K562 (cell line): ENCODE data around the gene ELAVL3. TPM values are rescaled to one million over a fixed set of nuclear protein-coding genes. Genes with fewer than 3 reads are reported as not detected.
"Not testable (repeated sequence)": the region's sequence is repeated elsewhere in the genome, so short reads cannot be mapped to it uniquely, and the experiment has no call there.

Experiments used
- ATAC-seq: fragments of 200-7000 bp; cut with Tn5 transposase; 3 replicates; pipeline ENCODE4 v1.9.1; 2020; ENCODE audit warnings: moderate library complexity
- BruUV-seq: library from RNA; stranded (reverse); fragments of 400-500 nt; replicated peaks from 2 replicates; lab custom pipeline; 2021; lab: Mats Ljungman, UMichigan
- CTCF ChIA-PET: fragments of 300-600 bp; formaldehyde crosslinking; extraction: SDS; loops from one replicate; lab custom pipeline; 2021; ENCODE audit warnings: low intra/inter-chr PET ratio; lab: Yijun Ruan, JAX
- POLR2A ChIA-PET: fragments of 300-600, 350-650 bp; sonication (Branson Sonifier 250); formaldehyde crosslinking; extraction: SDS; loops from one replicate; lab custom pipeline; 2021; ENCODE audit warnings: antibody characterized with exemption, inconsistent platforms; lab: Yijun Ruan, JAX
- DNase-seq, 4 experiments: peaks; one replicate each; pipeline versions ENCODE4 v3.0.0 to v3.0.0-alpha.2; 2011 to 2018; ENCODE audit warnings: low spot score in 3 of 4, mixed read lengths in 3 of 4; ENCODE audit errors: extremely low read depth in 1 of 4
- FAIRE-seq: peaks from 2 replicates; lab custom pipeline; 2011; peaks lifted over from hg19 to GRCh38; lab: Jason Lieb, UNC
- H2AFZ ChIP-seq: 2 replicates; pipeline ENCODE4 v1.6.0; 2011; ENCODE audit warnings: low read depth, low read length, control low read depth, inconsistent platforms
- H3K27ac ChIP-seq: fragments of 200-600 bp; 3 replicates; pipeline ENCODE4 v1.8.0; 2011; ENCODE audit warnings: low read depth, mild to moderate bottlenecking, control low read depth, inconsistent platforms, low read length, moderate library complexity, mixed read lengths; ENCODE audit errors: extremely low read depth
- H3K27me3 ChIP-seq, 2 experiments: fragments of 300-600 bp in 1 of 2; 2 replicates in 1 of 2; 3 replicates in 1 of 2; pipeline versions ENCODE4 v1.6.0 to v1.8.0; 2011; ENCODE audit warnings: inconsistent platforms in 2 of 2, low read length in 2 of 2, mild to moderate bottlenecking in 1 of 2, mixed read lengths in 1 of 2, moderate library complexity in 1 of 2; ENCODE audit not compliant: control insufficient read depth in 2 of 2, insufficient read depth in 2 of 2
- H3K36me3 ChIP-seq: fragments of 300-600 bp; 3 replicates; pipeline ENCODE4 v1.8.0; 2011; ENCODE audit warnings: mild to moderate bottlenecking, low read length, inconsistent platforms; ENCODE audit not compliant: control insufficient read depth, insufficient read depth
- H3K4me1 ChIP-seq, 2 experiments: fragments of 200-600 bp in 1 of 2; replicated peaks in 1 of 2; 2 replicates in 1 of 2; 3 replicates in 1 of 2; pipeline versions ENCODE4 v1.5.1 to v1.8.0; 2011; ENCODE audit warnings: inconsistent platforms in 2 of 2, low read length in 2 of 2, mild to moderate bottlenecking in 1 of 2, mixed read lengths in 1 of 2, moderate library complexity in 1 of 2; ENCODE audit not compliant: control insufficient read depth in 2 of 2, insufficient read depth in 2 of 2
- H3K4me2 ChIP-seq: 2 replicates; pipeline ENCODE4 v1.6.1; 2011; ENCODE audit warnings: low read length, control low read depth, inconsistent platforms, mixed read lengths; ENCODE audit not compliant: insufficient read depth
- H3K4me3 ChIP-seq: fragments of 200-600 bp; sonication (generic), shearing (Covaris generic); 2 replicates; pipeline ENCODE4 v1.5.1; 2016; ENCODE audit warnings: control low read depth, inconsistent platforms
- H3K79me2 ChIP-seq: fragments of 200-600 bp; 3 replicates; pipeline ENCODE4 v1.8.0; 2011; ENCODE audit warnings: low read length, inconsistent platforms; ENCODE audit not compliant: control insufficient read depth, insufficient read depth
- H3K9ac ChIP-seq, 2 experiments: 2 replicates each; pipeline versions ENCODE4 v1.6.0 to v1.6.1; 2011; ENCODE audit warnings: low read depth in 2 of 2, low read length in 2 of 2, control low read depth in 1 of 2, inconsistent platforms in 1 of 2, mild to moderate bottlenecking in 1 of 2, mixed read lengths in 1 of 2; ENCODE audit not compliant: insufficient read depth in 1 of 2
- H3K9me1 ChIP-seq: one replicate; pipeline ENCODE4 v1.6.0; 2011; ENCODE audit warnings: inconsistent platforms, mild to moderate bottlenecking, low read length, moderate library complexity; ENCODE audit not compliant: control insufficient read depth, insufficient read depth
- H3K9me3 ChIP-seq: replicated peaks from 2 replicates; pipeline ENCODE4 v1.5.1; 2011; ENCODE audit warnings: low read depth, low read length, inconsistent platforms; ENCODE audit not compliant: control insufficient read depth, insufficient read depth
- H4K20me1 ChIP-seq: replicated peaks from 2 replicates; pipeline ENCODE4 v1.6.1; 2011; ENCODE audit warnings: low read length, inconsistent platforms, mixed read lengths; ENCODE audit not compliant: control insufficient read depth, insufficient read depth
- BCOR ChIP-seq: fragments of 450-650 bp; IDR thresholded peaks from 2 replicates; pipeline ENCODE4 v1.6.1; 2016
- EZH2 ChIP-seq: IDR thresholded peaks from 2 replicates; pipeline ENCODE4 v1.6.1; 2012; ENCODE audit warnings: low read depth, mild to moderate bottlenecking, inconsistent platforms, low read length, borderline replicate concordance
- MAX ChIP-seq: sonication (generic); formaldehyde crosslinking; IDR thresholded peaks from 2 replicates; pipeline ENCODE4 v1.9.0; 2022; ENCODE audit warnings: mild to moderate bottlenecking, missing genetic modification reagents
- RAD21 ChIP-seq, 2 experiments: fragments of 250-450 bp in 1 of 2; fragments of 450-650 bp in 1 of 2; sonication (Bioruptor Pico) in 1 of 2; formaldehyde crosslinking in 1 of 2; IDR thresholded peaks in 1 of 2; conservative IDR thresholded peaks in 1 of 2; 2 replicates each; pipeline versions ENCODE4 v1.4.0 to v1.8.0; 2020 to 2022; ENCODE audit warnings: mild to moderate bottlenecking in 2 of 2, moderate library complexity in 1 of 2
- TEAD1 ChIP-seq, 2 experiments: fragments of 450-650 bp in 1 of 2; sonication (generic) in 1 of 2; formaldehyde crosslinking; IDR thresholded peaks; 2 replicates each; pipeline versions ENCODE4 v1.4.0 to v1.8.0; 2020 to 2022; ENCODE audit warnings: mild to moderate bottlenecking in 2 of 2, missing genetic modification reagents in 1 of 2
- ZNF121 ChIP-seq: sonication (generic); formaldehyde crosslinking; conservative IDR thresholded peaks from 2 replicates; pipeline ENCODE4 v1.8.0; 2022; ENCODE audit warnings: missing genetic modification reagents
- ZNF384 ChIP-seq: IDR thresholded peaks from 2 replicates; pipeline ENCODE4 v1.6.1; 2012; ENCODE audit warnings: low read depth, low read length, improper control_type of control experiment
- WGBS: fragments of 100-300 bp; shearing (Covaris generic); methylation state at CpG from one replicate; pipeline ENCODE4 v1.1.6; 2016; ENCODE audit warnings: low coverage, mixed read lengths; ENCODE audit not compliant: insufficient coverage; ENCODE audit errors: missing lambda C conversion rate; 5-methylcytosine and 5-hydroxymethylcytosine counted together
- in situ Hi-C: fragments of 300-500 bp; cut with MboI; formaldehyde crosslinking; loops from 4 replicates; pipeline ENCODE4 v1.15.0; 2018; ENCODE audit warnings: inconsistent platforms, mixed read lengths
- intact Hi-C: fragments of 100-400 bp; cut with micrococcal nuclease; formaldehyde crosslinking; loops from 2 replicates; pipeline ENCODE4 v1.14.2; 2022
- polyA plus RNA-seq, 8 experiments: library from polyadenylated mRNA; depleted of rRNA in 4 of 8; stranded (reverse) in 5 of 8; unstranded in 3 of 8; fragments of >200 nt; fragmentation: Nextera tagmentation in 2 of 8; fragmentation: Illumina TruSeq in 1 of 8; extraction: Ambion mirVana in 2 of 8; extraction: Trizol in 1 of 8; gene quantifications; 2 replicates each; pipeline versions ENCODE4 v1.2.1 to v1.2.3, GENCODE V29; 2011 to 2014; ENCODE audit warnings: inconsistent platforms in 1 of 8, missing spikeins in 1 of 8
- total RNA-seq, 7 experiments: library from RNA; depleted of rRNA in 6 of 7; stranded (reverse); fragments of >200 nt in 6 of 7; fragmentation: Illumina TruSeq in 2 of 7; extraction: Trizol in 2 of 7; gene quantifications; 2 replicates each; pipeline versions ENCODE4 v1.2.1 to v1.2.3, GENCODE V29; 2011 to 2021; ENCODE audit warnings: low replicate concordance in 1 of 7
- TF ChIP-seq, protein P1 (sequence below): fragments of 250-450 bp; sonication (Bioruptor Pico); IDR thresholded peaks from 2 replicates; pipeline ENCODE4 v1.8.0; 2022; ENCODE audit warnings: inconsistent platforms, mild to moderate bottlenecking, moderate library complexity, borderline replicate concordance
- TF ChIP-seq, protein P2 (sequence below): fragments of 200-800 bp; sonication (Bioruptor generic); IDR thresholded peaks from 2 replicates; pipeline ENCODE4 v1.6.1; 2017; ENCODE audit warnings: missing genetic modification characterization, missing compliant biosample characterization

The ELAVL3 gene
- total and polyA plus RNA-seq, 9 of the 15 experiments (the other 6 are each of a cell fraction or from before 2014, with no cell fraction given), result not detected

GRCh38 chr19:11455233-11455554, 25.7 kb downstream of the ELAVL3 start:
- H3K36me3 ChIP-seq, H3K4me2 ChIP-seq, H3K4me3 ChIP-seq, ATAC-seq, H3K79me2 ChIP-seq, H3K9me3 ChIP-seq, H2AFZ ChIP-seq, BruUV-seq, intact Hi-C loops, H3K27me3 ChIP-seq, H4K20me1 ChIP-seq, POLR2A ChIA-PET, FAIRE-seq, H3K9me1 ChIP-seq, DNase-seq, H3K27ac ChIP-seq, in situ Hi-C loops, H3K9ac ChIP-seq: not testable (repeated sequence)
- CTCF ChIA-PET, result interaction anchor here (0.6 kb wide), 1 partner anchor 49 kb away, joined by 4 read pairs; no protein-coding TSS in a partner anchor
- H3K4me1 ChIP-seq, result peaks cover 0 to 47% of the 10 kb centered on the region in 2 experiments; a peak in 3 of 5 replicates
- whole genome bisulfite sequencing, result 28% methylated on average over 6 of the region's 9 CpGs
- TF ChIP-seq BCOR, result 0 out of 2 replicates have a peak, but pooled peaks have one; percentile 31
- TF ChIP-seq ZNF121 (CRISPR knock-in tag), result peak; percentile 80

GRCh38 chr19:11453468-11454341, 27.1 kb downstream of the ELAVL3 start:
- Histone ChIP-seq H3K36me3 (peaks cover 20% of the 10 kb centered on the region; the same call in 1 of the 3 replicates), H3K4me2 (no peak overlapping the region), H3K4me1 (peaks cover 0 to 53% of the 10 kb centered on the region in 2 experiments; a peak in 3 of 5 replicates), H3K9ac (peak overlapping the region in 1 of 2 experiments; percentile 61; a peak in 1 of 4 replicates), H3K9me3 (no peaks in the 10 kb centered on the region), H4K20me1 (0 out of 2 replicates have a peak, but pooled peaks cover 4% of the 10 kb centered on the region), H3K4me3 (no peak overlapping the region), H2AFZ (peak overlapping the region; percentile 35; the same call in 1 of the 2 replicates), H3K9me1 (no peaks in the 10 kb centered on the region), H3K27me3 (peaks cover 0 to 9% of the 10 kb centered on the region in 2 experiments; a peak in 3 of 5 replicates), H3K27ac (no peak overlapping the region), H3K79me2 (no peaks in the 10 kb centered on the region)
- ChIA-PET CTCF (interaction anchor here (0.6 to 1.2 kb wide), 3 partner anchors 134 to 481 kb away, joined by 3 to 7 read pairs (median 3); no protein-coding TSS in a partner anchor), POLR2A (no interaction called here)
- in situ Hi-C loops (no loop called here), intact Hi-C loops (loop anchor here (2.0 kb wide), 1 partner anchor 29 kb away; no protein-coding TSS in a partner anchor)
- FAIRE-seq, result peak; percentile 44
- no TSS peak for BruUV-seq
- peak; percentile 66 for ATAC-seq
- DNase-seq, result peak; percentile 37 to 73 (median 71)
- WGBS, result 47% methylated on average over 12 of the region's 27 CpGs
- peak; percentile 62 for TF ChIP-seq ZNF384
- TF ChIP-seq MAX (CRISPR knock-in tag), result no peak; the same call in 1 of the 2 replicates
- TF ChIP-seq TEAD1 (CRISPR knock-in tag; IDR thresholded peaks at IDR 0.05), result 0 out of 4 replicates have a peak, but pooled peaks of 1 of the 2 experiments have one; percentile 34
- peak in 1 of 2 experiments; percentile 24; a peak in 1 of 4 replicates for TF ChIP-seq RAD21 (CRISPR knock-in tag; conservative IDR thresholded peaks at IDR 0.05 in 1 of 2, IDR thresholded peaks at IDR 0.05 in 1 of 2)
- TF ChIP-seq, protein P1, sequence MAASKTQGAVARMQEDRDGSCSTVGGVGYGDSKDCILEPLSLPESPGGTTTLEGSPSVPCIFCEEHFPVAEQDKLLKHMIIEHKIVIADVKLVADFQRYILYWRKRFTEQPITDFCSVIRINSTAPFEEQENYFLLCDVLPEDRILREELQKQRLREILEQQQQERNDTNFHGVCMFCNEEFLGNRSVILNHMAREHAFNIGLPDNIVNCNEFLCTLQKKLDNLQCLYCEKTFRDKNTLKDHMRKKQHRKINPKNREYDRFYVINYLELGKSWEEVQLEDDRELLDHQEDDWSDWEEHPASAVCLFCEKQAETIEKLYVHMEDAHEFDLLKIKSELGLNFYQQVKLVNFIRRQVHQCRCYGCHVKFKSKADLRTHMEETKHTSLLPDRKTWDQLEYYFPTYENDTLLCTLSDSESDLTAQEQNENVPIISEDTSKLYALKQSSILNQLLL (CRISPR knock-in tag), result no peak
- no peak for TF ChIP-seq EZH2
- TF ChIP-seq, protein P2, sequence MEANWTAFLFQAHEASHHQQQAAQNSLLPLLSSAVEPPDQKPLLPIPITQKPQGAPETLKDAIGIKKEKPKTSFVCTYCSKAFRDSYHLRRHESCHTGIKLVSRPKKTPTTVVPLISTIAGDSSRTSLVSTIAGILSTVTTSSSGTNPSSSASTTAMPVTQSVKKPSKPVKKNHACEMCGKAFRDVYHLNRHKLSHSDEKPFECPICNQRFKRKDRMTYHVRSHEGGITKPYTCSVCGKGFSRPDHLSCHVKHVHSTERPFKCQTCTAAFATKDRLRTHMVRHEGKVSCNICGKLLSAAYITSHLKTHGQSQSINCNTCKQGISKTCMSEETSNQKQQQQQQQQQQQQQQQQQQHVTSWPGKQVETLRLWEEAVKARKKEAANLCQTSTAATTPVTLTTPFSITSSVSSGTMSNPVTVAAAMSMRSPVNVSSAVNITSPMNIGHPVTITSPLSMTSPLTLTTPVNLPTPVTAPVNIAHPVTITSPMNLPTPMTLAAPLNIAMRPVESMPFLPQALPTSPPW (CRISPR knock-in tag), result peak; percentile 76
